Mesenchymal stem cell (in vitro differentiated cells and primary cell): ENCODE data around the gene DMRT2.

ENCODE experiments used
- DNase-seq: peaks from one replicate; pipeline ENCODE4 v3.0.0-alpha.2; 2013
- H2AFZ ChIP-seq: one replicate; pipeline ENCODE4 v1.6.1; 2013; ENCODE audit warnings: low read depth, mild to moderate bottlenecking, control low read depth, inconsistent platforms, low read length, moderate library complexity
- H2AK5ac ChIP-seq: 2 replicates; pipeline ENCODE4 v1.6.1; 2013; ENCODE audit warnings: low read length, moderate library complexity, mild to moderate bottlenecking, inconsistent platforms; ENCODE audit not compliant: severe bottlenecking
- H2BK120ac ChIP-seq: one replicate; pipeline ENCODE4 v1.6.1; 2013; ENCODE audit warnings: low read depth, mild to moderate bottlenecking, inconsistent platforms, low read length, moderate library complexity
- H2BK12ac ChIP-seq, 2 experiments: one replicate each; pipeline ENCODE4 v1.6.1; 2013; ENCODE audit warnings: inconsistent platforms in 2 of 2, low read length in 2 of 2, mild to moderate bottlenecking in 2 of 2, moderate library complexity in 2 of 2, control low read depth in 1 of 2
- H2BK15ac ChIP-seq: one replicate; pipeline ENCODE4 v1.6.1; 2013; ENCODE audit warnings: mild to moderate bottlenecking, low read depth, inconsistent platforms; ENCODE audit not compliant: poor library complexity, severe bottlenecking
- H2BK5ac ChIP-seq: 2 replicates; pipeline ENCODE4 v1.6.1; 2013; ENCODE audit warnings: low read depth, mild to moderate bottlenecking, low read length, control low read depth, inconsistent platforms; ENCODE audit not compliant: poor library complexity, severe bottlenecking
- H3K14ac ChIP-seq, 2 experiments: one replicate each; pipeline ENCODE4 v1.6.1; 2013; ENCODE audit warnings: inconsistent platforms in 2 of 2, low read length in 2 of 2, control low read depth in 1 of 2, mild to moderate bottlenecking in 1 of 2, moderate library complexity in 1 of 2
- H3K18ac ChIP-seq, 2 experiments: one replicate each; pipeline ENCODE4 v1.6.1; 2013; ENCODE audit warnings: inconsistent platforms in 2 of 2, low read length in 2 of 2, control low read depth in 1 of 2, low read depth in 1 of 2, mild to moderate bottlenecking in 1 of 2
- H3K23ac ChIP-seq, 2 experiments: one replicate each; pipeline ENCODE4 v1.6.1; 2013; ENCODE audit warnings: inconsistent platforms in 2 of 2, low read length in 2 of 2, mild to moderate bottlenecking in 2 of 2, moderate library complexity in 2 of 2, control low read depth in 1 of 2
- H3K27ac ChIP-seq: 2 replicates; pipeline ENCODE4 v1.5.1; 2013; ENCODE audit warnings: mild to moderate bottlenecking, moderate library complexity, low read length, control low read depth, inconsistent platforms; ENCODE audit not compliant: poor library complexity, severe bottlenecking
- H3K27me3 ChIP-seq, 2 experiments: 2 replicates each; pipeline versions ENCODE4 v1.6.1 to v1.7.0; 2013; ENCODE audit warnings: low read length in 2 of 2, mild to moderate bottlenecking in 2 of 2, moderate library complexity in 2 of 2, control low read depth in 1 of 2, inconsistent platforms in 1 of 2; ENCODE audit not compliant: control insufficient read depth in 1 of 2, insufficient read depth in 1 of 2
- H3K36me3 ChIP-seq, 2 experiments: 2 replicates each; pipeline versions ENCODE4 v1.6.1 to v1.7.0; 2013; ENCODE audit warnings: low read length in 2 of 2, control low read depth in 1 of 2, inconsistent platforms in 1 of 2, low read depth in 1 of 2, mild to moderate bottlenecking in 1 of 2; ENCODE audit not compliant: insufficient read depth in 2 of 2, control insufficient read depth in 1 of 2
- H3K4ac ChIP-seq, 2 experiments: one replicate each; pipeline ENCODE4 v1.6.1; 2013; ENCODE audit warnings: inconsistent platforms in 2 of 2, low read length in 2 of 2, mild to moderate bottlenecking in 2 of 2, moderate library complexity in 2 of 2, control low read depth in 1 of 2, low read depth in 1 of 2
- H3K4me1 ChIP-seq: 2 replicates; pipeline ENCODE4 v1.6.1; 2013; ENCODE audit warnings: low read depth, low read length, control low read depth; ENCODE audit not compliant: control insufficient read depth, insufficient read depth
- H3K4me2 ChIP-seq: 2 replicates; pipeline ENCODE4 v1.6.1; 2013; ENCODE audit warnings: low read length, mild to moderate bottlenecking, inconsistent platforms; ENCODE audit not compliant: poor library complexity, severe bottlenecking
- H3K4me3 ChIP-seq, 2 experiments: 2 replicates each; pipeline versions ENCODE4 v1.5.1 to v1.7.0; 2013; ENCODE audit warnings: low read length in 2 of 2, mild to moderate bottlenecking in 2 of 2, control low read depth in 1 of 2, low read depth in 1 of 2; ENCODE audit not compliant: insufficient read depth in 1 of 2
- H3K79me1 ChIP-seq: replicated peaks from 2 replicates; pipeline ENCODE4 v1.6.1; 2013; ENCODE audit warnings: mild to moderate bottlenecking, control low read depth, low read length, inconsistent platforms; ENCODE audit not compliant: poor library complexity, severe bottlenecking
- H3K9ac ChIP-seq: 2 replicates; pipeline ENCODE4 v1.7.0; 2013; ENCODE audit warnings: mild to moderate bottlenecking, low read length, moderate library complexity
- H3K9me3 ChIP-seq: 2 replicates; pipeline ENCODE4 v1.7.0; 2013; ENCODE audit warnings: mild to moderate bottlenecking, low read length; ENCODE audit not compliant: control insufficient read depth
- H4K8ac ChIP-seq: one replicate; pipeline ENCODE4 v1.6.1; 2013; ENCODE audit warnings: inconsistent platforms, mild to moderate bottlenecking, low read length, moderate library complexity
- H4K91ac ChIP-seq: one replicate; pipeline ENCODE4 v1.6.1; 2013; ENCODE audit warnings: mild to moderate bottlenecking, low read length, inconsistent platforms
- WGBS: methylation state at CpG from one replicate; pipeline ENCODE4 v1.1.7; 2013; ENCODE audit warnings: mixed read lengths; 5-methylcytosine and 5-hydroxymethylcytosine counted together

The DMRT2 gene

GRCh38 chr9:1046639-1047572 is 3.3 kb upstream of the DMRT2 start:
- 84% methylated on average over 29 of the region's 36 CpGs for WGBS
- DNase-seq, result no peak
- H2BK15ac ChIP-seq, result no peak overlapping the region
- H2AK5ac ChIP-seq, result no peak overlapping the region
- no peak overlapping the region for H3K4ac ChIP-seq
- no peak overlapping the region for H3K18ac ChIP-seq
- H3K9ac ChIP-seq, result peak overlapping the region; percentile 83
- H3K36me3 ChIP-seq, result no peaks in the 10 kb centered on the region
- no peak overlapping the region for H2AFZ ChIP-seq
- H3K79me1 ChIP-seq, result no peaks in the 10 kb centered on the region
- H3K4me3 ChIP-seq, result peak overlapping the region in 1 of 2 experiments; percentile 84
- H2BK5ac ChIP-seq, result no peak overlapping the region
- no peak overlapping the region for H3K27ac ChIP-seq
- no peak overlapping the region for H3K23ac ChIP-seq
- H3K4me2 ChIP-seq, result no peak overlapping the region
- H3K9me3 ChIP-seq, result no peaks in the 10 kb centered on the region
- H3K4me1 ChIP-seq, result peaks cover 5% of the 10 kb centered on the region
- H4K91ac ChIP-seq, result no peak overlapping the region
- H3K14ac ChIP-seq, result no peak overlapping the region
- H2BK120ac ChIP-seq, result no peak overlapping the region
- no peak overlapping the region for H4K8ac ChIP-seq
- no peak overlapping the region for H2BK12ac ChIP-seq
- H3K27me3 ChIP-seq, result peaks cover 0 to 4% of the 10 kb centered on the region in 2 experiments

GRCh38 chr9:1047591-1048230 is 2.4 kb upstream of the DMRT2 start:
- Histone ChIP-seq H3K4me1 (peaks cover 7% of the 10 kb centered on the region), H3K9ac (peak overlapping the region; percentile 83)

DNA sequence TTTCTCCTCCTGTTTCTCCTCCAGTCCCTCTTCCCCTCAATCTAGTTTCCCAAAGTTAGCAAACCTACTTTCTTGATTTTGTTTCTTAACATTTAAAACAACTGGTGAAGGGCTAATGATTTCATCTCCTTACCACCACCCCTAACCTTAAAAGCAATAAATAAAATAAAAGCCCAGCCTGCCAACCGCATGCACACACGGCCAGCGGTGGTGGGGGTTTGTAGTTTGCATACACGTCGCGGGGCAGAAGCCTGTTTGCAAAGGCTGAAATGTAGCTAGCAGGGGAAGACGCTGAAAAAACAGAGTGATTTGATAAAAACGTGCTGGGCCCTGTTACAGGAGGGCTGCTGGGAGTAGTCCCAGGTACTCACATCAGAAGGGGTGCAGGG is 1.9 kb upstream of the DMRT2 start:
- Histone ChIP-seq H2AK5ac (no peak overlapping the region), H3K4me1 (peaks cover 7% of the 10 kb centered on the region), H4K91ac (no peak overlapping the region), H3K9ac (peak overlapping the region; percentile 83), H3K4me3 (peak overlapping the region in 1 of 2 experiments; percentile 84), H3K36me3 (no peaks in the 10 kb centered on the region), H3K23ac (no peak overlapping the region), H3K14ac (no peak overlapping the region), H3K27ac (no peak overlapping the region), H2BK12ac (no peak overlapping the region), H3K79me1 (no peaks in the 10 kb centered on the region), H2AFZ (no peak overlapping the region), H2BK15ac (no peak overlapping the region), H2BK120ac (no peak overlapping the region), H3K18ac (no peak overlapping the region), H3K4ac (no peak overlapping the region), H4K8ac (no peak overlapping the region), H3K9me3 (no peaks in the 10 kb centered on the region), H3K4me2 (no peak overlapping the region), H2BK5ac (no peak overlapping the region), H3K27me3 (no peaks in the 10 kb centered on the region)
- WGBS, result 59% methylated on average over 8 of the region's 8 CpGs
- DNase-seq, result no peak

More at GRCh38 chr9:1047591-1048230, 2.4 kb upstream of the DMRT2 start:
- Histone ChIP-seq H3K4me3 (peak overlapping the region in 1 of 2 experiments; percentile 84), H4K91ac (no peak overlapping the region), H3K4ac (no peak overlapping the region), H3K14ac (no peak overlapping the region), H4K8ac (no peak overlapping the region), H3K36me3 (no peaks in the 10 kb centered on the region), H2AFZ (no peak overlapping the region), H3K23ac (no peak overlapping the region), H3K9me3 (no peaks in the 10 kb centered on the region), H3K18ac (no peak overlapping the region), H2BK5ac (no peak overlapping the region), H2BK15ac (no peak overlapping the region), H2BK12ac (no peak overlapping the region), H2BK120ac (no peak overlapping the region), H3K4me2 (no peak overlapping the region), H3K27ac (no peak overlapping the region), H2AK5ac (no peak overlapping the region), H3K27me3 (no peaks in the 10 kb centered on the region), H3K79me1 (no peaks in the 10 kb centered on the region)
- no peak for DNase-seq
- WGBS, result 79% methylated on average over 23 of the region's 23 CpGs

DNA sequence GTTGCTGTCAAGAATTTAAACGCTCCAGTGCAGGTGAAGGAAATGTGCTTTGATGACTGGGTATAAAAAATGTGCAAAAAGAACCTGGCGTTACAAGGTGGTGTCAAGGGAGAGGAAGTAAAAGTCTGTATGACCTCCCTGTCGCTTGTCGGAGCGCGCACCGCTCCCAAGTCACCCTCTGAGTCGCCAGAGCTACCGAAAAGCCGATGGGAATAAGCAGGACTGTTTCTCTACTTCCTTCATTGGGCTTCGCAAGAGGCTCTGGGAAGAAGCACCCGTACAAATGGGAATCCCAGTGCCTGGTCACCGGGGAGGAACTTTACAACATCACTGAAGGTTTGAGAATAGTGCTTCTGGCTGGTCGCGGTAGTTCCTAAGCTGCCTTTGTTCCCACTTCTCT is 1.3 kb upstream of the DMRT2 start:
- Histone ChIP-seq H3K27ac (no peak overlapping the region), H3K9me3 (no peaks in the 10 kb centered on the region), H2BK120ac (no peak overlapping the region), H3K4me2 (no peak overlapping the region), H2BK5ac (no peak overlapping the region), H2BK15ac (no peak overlapping the region), H3K4me3 (no peak overlapping the region), H3K79me1 (no peaks in the 10 kb centered on the region), H2AK5ac (no peak overlapping the region), H2BK12ac (no peak overlapping the region), H3K27me3 (no peaks in the 10 kb centered on the region), H3K36me3 (no peaks in the 10 kb centered on the region), H2AFZ (no peak overlapping the region), H3K4me1 (peaks cover 7% of the 10 kb centered on the region), H3K18ac (no peak overlapping the region), H4K91ac (no peak overlapping the region), H3K23ac (no peak overlapping the region), H3K4ac (no peak overlapping the region), H4K8ac (no peak overlapping the region), H3K14ac (no peak overlapping the region), H3K9ac (no peak overlapping the region)
- DNase-seq, result no peak
- 89% methylated on average over 15 of the region's 15 CpGs for WGBS
